ENCODE data around the gene ARNT2. TPM values are rescaled to one million over a fixed set of nuclear protein-coding genes. Genes with fewer than 3 reads are reported as not detected.

ARNT2 gene
- total RNA-seq, 1 experiment from 2014 or later, result 3.6 TPM

GRCh38 chr15:80599359-80599758, 195.2 kb downstream of the ARNT2 start:
- Mint-ChIP-seq H3K4me3 (ENCODE audit: low read depth, unreplicated experiment) (no peak overlapping the region), H3K27me3 (ENCODE audit: unreplicated experiment) (no peaks in the 10 kb centered on the region), H3K9me3 (ENCODE audit: low read depth, unreplicated experiment) (peaks cover 7% of the 10 kb centered on the region), H3K36me3 (ENCODE audit: insufficient read depth, unreplicated experiment) (peaks cover 10% of the 10 kb centered on the region), H3K27ac (ENCODE audit: unreplicated experiment) (peak overlapping the region; percentile 93), H3K4me1 (ENCODE audit: low read depth, unreplicated experiment) (peaks cover 44% of the 10 kb centered on the region)
- DNase-seq, result no peak
- no TSS peak for BruUV-seq (replicated peaks)
- CTCF ChIA-PET, result no interaction called here
- intact Hi-C loops (cut with micrococcal nuclease; ENCODE audit: unreplicated experiment), result loop anchor here (5.0 kb wide), 1 partner anchor 78 kb away; no protein-coding TSS in a partner anchor
- no peak for TF ChIP-seq CTCF (IDR thresholded peaks at IDR 0.05; ENCODE audit: unreplicated experiment)

GRCh38 chr15:80600626-80601025, 196.4 kb downstream of the ARNT2 start:
- intact Hi-C loops (cut with micrococcal nuclease; ENCODE audit: unreplicated experiment), result no loop called here
- DNase-seq, result no peak
- Mint-ChIP-seq H3K4me3 (ENCODE audit: low read depth, unreplicated experiment) (no peak overlapping the region), H3K4me1 (ENCODE audit: low read depth, unreplicated experiment) (peaks cover 34% of the 10 kb centered on the region), H3K27me3 (ENCODE audit: unreplicated experiment) (no peaks in the 10 kb centered on the region), H3K27ac (ENCODE audit: unreplicated experiment) (no peak overlapping the region), H3K9me3 (ENCODE audit: low read depth, unreplicated experiment) (peaks cover 8% of the 10 kb centered on the region), H3K36me3 (ENCODE audit: insufficient read depth, unreplicated experiment) (peaks cover 10% of the 10 kb centered on the region)
- CTCF ChIA-PET, result interaction anchor here (0.6 kb wide), 1 partner anchor 79 kb away, joined by 4 read pairs; no protein-coding TSS in a partner anchor
- no TSS peak for BruUV-seq (replicated peaks)
- TF ChIP-seq CTCF (IDR thresholded peaks at IDR 0.05; ENCODE audit: unreplicated experiment), result no peak

GRCh38 chr15:80601256-80601655, 197.1 kb downstream of the ARNT2 start:
- DNase-seq, result no peak
- Mint-ChIP-seq H3K27me3 (ENCODE audit: unreplicated experiment) (no peaks in the 10 kb centered on the region), H3K9me3 (ENCODE audit: low read depth, unreplicated experiment) (peaks cover 10% of the 10 kb centered on the region), H3K27ac (ENCODE audit: unreplicated experiment) (no peak overlapping the region), H3K4me1 (ENCODE audit: low read depth, unreplicated experiment) (peaks cover 28% of the 10 kb centered on the region), H3K36me3 (ENCODE audit: insufficient read depth, unreplicated experiment) (peaks cover 10% of the 10 kb centered on the region), H3K4me3 (ENCODE audit: low read depth, unreplicated experiment) (no peak overlapping the region)
- TF ChIP-seq CTCF (IDR thresholded peaks at IDR 0.05; ENCODE audit: unreplicated experiment), result no peak
- BruUV-seq (replicated peaks), result no TSS peak
- CTCF ChIA-PET, result interaction anchor here (1.2 kb wide), 1 partner anchor 15 kb away, joined by 9 read pairs; no protein-coding TSS in a partner anchor
- intact Hi-C loops (cut with micrococcal nuclease; ENCODE audit: unreplicated experiment), result no loop called here

- Mint-ChIP-seq H3K36me3 (ENCODE audit: insufficient read depth, unreplicated experiment) (peaks cover under 1% of the 10 kb centered on the region), H3K4me3 (ENCODE audit: low read depth, unreplicated experiment) (no peak overlapping the region), H3K4me1 (ENCODE audit: low read depth, unreplicated experiment) (peaks cover 3% of the 10 kb centered on the region), H3K27me3 (ENCODE audit: unreplicated experiment) (no peaks in the 10 kb centered on the region), H3K9me3 (ENCODE audit: low read depth, unreplicated experiment) (peaks cover 7% of the 10 kb centered on the region), H3K27ac (ENCODE audit: unreplicated experiment) (no peak overlapping the region)
- intact Hi-C loops (cut with micrococcal nuclease; ENCODE audit: unreplicated experiment), result no loop called here
- no peak for TF ChIP-seq CTCF (IDR thresholded peaks at IDR 0.05; ENCODE audit: unreplicated experiment)
- CTCF ChIA-PET, result no interaction called here
- BruUV-seq (replicated peaks), result no TSS peak
- no peak for DNase-seq
Measured at GRCh38 chr15:80604583-80605575, 200.7 kb downstream of the ARNT2 start.

Data from Calu3 (cell line).